Endothelial cell (in vitro differentiated cells): ENCODE measurements around the gene SEPTIN5. TPM values are rescaled to one million over a fixed set of nuclear protein-coding genes. Genes with fewer than 3 reads are reported as not detected.

Experiments
- DNase-seq: peaks from one replicate; pipeline ENCODE4 v3.0.0; 2021; ENCODE audit warnings: low spot score
- H3K27ac Mint-ChIP-seq: one replicate; pipeline ENCODE4 v1.8.0; 2021; ENCODE audit warnings: mixed read lengths, inconsistent platforms; ENCODE audit not compliant: unreplicated experiment
- H3K27me3 Mint-ChIP-seq: one replicate; pipeline ENCODE4 v1.8.0; 2021; ENCODE audit warnings: mild to moderate bottlenecking, moderate library complexity, mixed read lengths, inconsistent platforms; ENCODE audit not compliant: unreplicated experiment
- H3K36me3 Mint-ChIP-seq: one replicate; pipeline ENCODE4 v1.8.0; 2021; ENCODE audit warnings: mild to moderate bottlenecking, low read depth, mixed read lengths, inconsistent platforms; ENCODE audit not compliant: unreplicated experiment
- H3K4me1 Mint-ChIP-seq: one replicate; pipeline ENCODE4 v1.8.0; 2021; ENCODE audit warnings: mild to moderate bottlenecking, mixed read lengths, inconsistent platforms; ENCODE audit not compliant: unreplicated experiment
- H3K4me3 Mint-ChIP-seq: one replicate; pipeline ENCODE4 v1.8.0; 2021; ENCODE audit warnings: mild to moderate bottlenecking, mixed read lengths, inconsistent platforms; ENCODE audit not compliant: unreplicated experiment
- H3K9me3 Mint-ChIP-seq: one replicate; pipeline ENCODE4 v1.8.0; 2021; ENCODE audit warnings: mixed read lengths, inconsistent platforms; ENCODE audit not compliant: unreplicated experiment
- total RNA-seq: library from RNA; stranded (reverse); fragmentation: NEBNext Ultra II Directional; extraction: Animal tissue kit (Norgen Biotek cat#: 25700); gene quantifications from one replicate; pipeline ENCODE4 v1.2.1, GENCODE V29; 2021; ENCODE audit not compliant: unreplicated experiment
- TF ChIP-seq, protein P1 (sequence below): fragments of 200-600 bp; sonication (generic); IDR thresholded peaks from one replicate; pipeline ENCODE4 v1.5.0; 2021; ENCODE audit warnings: antibody characterized with exemption; ENCODE audit not compliant: unreplicated experiment

Gene SEPTIN5
- total RNA-seq, 1 donor from 2014 or later = 2.3 TPM

DNA sequence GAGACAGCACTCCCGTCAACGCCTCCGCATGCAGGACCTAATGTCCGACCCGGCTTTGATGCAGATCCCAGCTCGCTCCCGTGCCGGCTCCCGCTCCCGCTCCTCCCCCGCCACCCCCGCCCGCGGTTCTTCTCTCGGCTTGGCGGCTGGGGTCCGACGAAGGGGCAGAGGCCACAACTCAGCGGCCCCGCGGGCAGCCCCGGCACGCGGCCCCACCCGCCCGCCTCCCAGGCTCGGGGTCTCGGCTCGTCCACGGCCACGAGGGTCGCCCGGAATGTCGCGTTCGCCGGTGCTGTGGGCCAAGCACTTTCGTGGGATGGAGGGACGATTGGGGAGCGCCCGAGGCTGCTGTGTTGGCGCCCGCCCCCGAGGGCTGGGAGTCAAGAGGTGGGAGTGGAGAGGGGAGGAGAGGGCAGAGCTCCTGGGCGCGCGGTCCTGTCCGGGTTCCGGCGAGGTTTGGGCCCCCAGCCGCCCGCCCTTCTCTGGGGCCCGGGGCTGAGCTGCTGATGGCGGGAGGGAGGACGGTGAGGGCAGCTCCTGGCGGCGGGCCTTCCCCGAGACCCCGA is 40.9 kb downstream of the SEPTIN5 start:
- Mint-ChIP-seq H3K4me1 (peaks cover 19% of the 10 kb centered on the region), H3K9me3 (no peaks in the 10 kb centered on the region), H3K27ac (no peak overlapping the region), H3K27me3 (peaks cover 25% of the 10 kb centered on the region), H3K36me3 (peaks cover 4% of the 10 kb centered on the region), H3K4me3 (no peak overlapping the region)
- TF ChIP-seq, protein P1, sequence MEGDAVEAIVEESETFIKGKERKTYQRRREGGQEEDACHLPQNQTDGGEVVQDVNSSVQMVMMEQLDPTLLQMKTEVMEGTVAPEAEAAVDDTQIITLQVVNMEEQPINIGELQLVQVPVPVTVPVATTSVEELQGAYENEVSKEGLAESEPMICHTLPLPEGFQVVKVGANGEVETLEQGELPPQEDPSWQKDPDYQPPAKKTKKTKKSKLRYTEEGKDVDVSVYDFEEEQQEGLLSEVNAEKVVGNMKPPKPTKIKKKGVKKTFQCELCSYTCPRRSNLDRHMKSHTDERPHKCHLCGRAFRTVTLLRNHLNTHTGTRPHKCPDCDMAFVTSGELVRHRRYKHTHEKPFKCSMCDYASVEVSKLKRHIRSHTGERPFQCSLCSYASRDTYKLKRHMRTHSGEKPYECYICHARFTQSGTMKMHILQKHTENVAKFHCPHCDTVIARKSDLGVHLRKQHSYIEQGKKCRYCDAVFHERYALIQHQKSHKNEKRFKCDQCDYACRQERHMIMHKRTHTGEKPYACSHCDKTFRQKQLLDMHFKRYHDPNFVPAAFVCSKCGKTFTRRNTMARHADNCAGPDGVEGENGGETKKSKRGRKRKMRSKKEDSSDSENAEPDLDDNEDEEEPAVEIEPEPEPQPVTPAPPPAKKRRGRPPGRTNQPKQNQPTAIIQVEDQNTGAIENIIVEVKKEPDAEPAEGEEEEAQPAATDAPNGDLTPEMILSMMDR = no peak
- DNase-seq = no peak

DNA sequence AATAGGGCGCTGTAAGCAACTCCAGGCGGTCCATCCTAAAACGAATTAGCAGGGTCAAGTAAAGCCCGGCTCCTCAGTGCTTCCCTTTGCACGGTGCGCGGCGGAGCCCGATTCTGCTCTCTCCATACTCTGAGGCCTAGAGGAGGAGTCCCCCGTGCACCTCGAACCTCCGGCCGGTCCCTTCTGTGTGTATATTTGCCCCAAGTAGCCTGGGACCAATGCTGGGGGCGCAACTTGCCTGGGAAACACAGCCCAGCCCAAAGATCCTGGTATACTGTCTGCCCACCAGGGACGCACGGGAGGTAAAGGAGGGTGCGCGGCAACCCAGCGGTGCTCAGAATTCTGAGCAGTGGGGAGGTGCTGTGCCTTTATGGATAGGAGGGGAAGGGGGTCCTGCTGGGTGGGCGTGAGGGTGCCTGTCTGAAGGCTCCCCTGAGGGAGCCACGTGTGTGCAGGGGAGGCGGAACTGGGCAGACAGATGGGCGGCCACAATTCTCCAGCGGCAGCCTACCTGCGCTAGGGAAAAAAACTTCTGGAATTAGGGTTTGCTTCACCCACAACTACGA is 41.5 kb downstream of the SEPTIN5 start:
- TF ChIP-seq, protein P1 = no peak
- H3K27ac Mint-ChIP-seq = no peak overlapping the region
- peaks cover 26% of the 10 kb centered on the region for H3K27me3 Mint-ChIP-seq
- H3K36me3 Mint-ChIP-seq = peaks cover 6% of the 10 kb centered on the region
- no peak for DNase-seq
- peaks cover 20% of the 10 kb centered on the region for H3K4me1 Mint-ChIP-seq
- no peak overlapping the region for H3K4me3 Mint-ChIP-seq
- no peaks in the 10 kb centered on the region for H3K9me3 Mint-ChIP-seq

DNA sequence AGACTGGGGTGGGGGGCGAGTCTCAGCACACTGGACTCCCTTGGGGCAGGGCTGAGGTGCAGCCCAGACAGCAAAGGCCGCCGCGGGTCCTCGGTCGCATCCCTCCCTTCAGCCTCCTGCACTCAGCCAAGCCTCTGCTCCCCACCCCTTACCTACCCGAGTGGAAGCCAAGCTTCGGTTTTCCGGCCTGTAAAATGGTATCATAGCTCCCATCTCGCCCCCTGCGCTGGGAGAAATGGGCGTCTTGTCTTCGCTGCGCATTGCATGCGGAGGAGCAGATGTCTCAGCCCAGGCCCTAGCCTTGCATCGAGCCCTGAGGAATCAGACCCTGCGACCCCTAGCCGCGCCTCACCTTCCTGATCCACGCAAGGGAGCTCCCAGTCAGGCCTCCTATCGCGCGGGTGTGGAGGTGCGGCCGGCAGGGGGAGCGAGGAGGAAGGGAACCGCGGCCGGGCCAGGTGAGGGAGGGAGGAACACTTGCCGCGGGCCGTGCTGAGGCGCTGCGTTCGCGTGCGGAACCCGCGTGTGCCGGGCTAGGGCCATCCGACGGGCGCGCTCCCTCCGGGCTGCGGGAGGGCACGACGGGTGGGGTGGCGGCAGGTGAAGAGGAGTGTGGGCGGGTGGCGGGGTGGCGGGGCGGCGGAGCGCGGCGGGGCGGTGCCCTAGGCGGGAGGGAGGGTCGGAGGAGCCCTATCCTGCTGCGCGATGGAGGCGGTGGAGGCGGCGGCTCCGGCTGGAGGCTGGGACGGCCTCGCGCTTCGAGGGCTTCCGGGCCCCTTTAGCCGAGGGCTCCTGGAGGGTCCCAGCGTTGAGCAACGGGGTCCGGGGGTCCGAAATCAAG is 42.2 kb downstream of the SEPTIN5 start:
- H3K9me3 Mint-ChIP-seq = no peaks in the 10 kb centered on the region
- H3K27ac Mint-ChIP-seq = no peak overlapping the region
- H3K36me3 Mint-ChIP-seq = peaks cover 6% of the 10 kb centered on the region
- H3K4me3 Mint-ChIP-seq = no peak overlapping the region
- no peak for DNase-seq
- H3K4me1 Mint-ChIP-seq = peaks cover 21% of the 10 kb centered on the region
- TF ChIP-seq, protein P1 = peak; percentile 37
- H3K27me3 Mint-ChIP-seq = peaks cover 26% of the 10 kb centered on the region

DNA sequence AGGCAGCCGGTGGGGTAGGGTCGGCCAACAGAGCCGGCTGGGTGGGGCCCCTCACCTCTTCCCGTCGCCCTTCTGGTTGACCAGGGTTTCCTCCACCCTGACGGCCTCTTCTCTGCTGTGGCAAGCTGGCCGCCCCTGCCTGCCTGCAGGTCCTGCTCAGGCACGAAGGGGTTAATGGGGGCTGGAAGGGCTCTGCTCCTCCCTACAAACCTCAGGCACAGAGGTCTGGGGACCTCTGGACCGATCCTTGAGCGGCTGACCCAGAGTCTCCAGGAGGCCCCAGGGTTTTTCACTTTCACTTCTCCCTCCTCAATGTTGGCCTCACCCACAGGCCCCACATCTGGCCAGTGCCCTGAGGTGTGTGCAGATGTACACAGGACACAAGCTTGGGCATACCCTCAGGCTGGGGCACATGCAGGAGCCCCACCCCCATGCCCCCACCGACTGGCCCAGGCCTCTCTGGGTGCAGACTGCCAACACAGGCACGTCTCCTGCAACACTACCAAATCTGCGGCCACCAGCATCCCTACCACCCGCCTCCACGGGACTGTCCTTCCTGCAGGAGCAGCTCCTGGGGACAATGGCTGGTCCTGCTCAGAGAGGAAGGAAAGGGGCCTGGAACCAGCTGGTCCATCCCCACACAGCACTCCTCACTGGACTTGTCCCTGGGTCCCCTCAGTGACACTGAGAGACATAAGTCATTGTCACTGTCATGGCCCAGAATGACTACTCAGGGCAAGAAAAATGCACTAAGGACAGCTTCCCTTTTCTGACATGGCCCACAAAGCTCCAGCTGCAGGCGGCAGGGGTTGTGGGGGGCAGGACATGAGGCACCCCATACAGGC is 43.1 kb downstream of the SEPTIN5 start:
- Mint-ChIP-seq H3K4me1 (peaks cover 25% of the 10 kb centered on the region), H3K9me3 (no peaks in the 10 kb centered on the region), H3K27me3 (peaks cover 31% of the 10 kb centered on the region), H3K36me3 (peaks cover 6% of the 10 kb centered on the region), H3K27ac (no peak overlapping the region), H3K4me3 (no peak overlapping the region)
- TF ChIP-seq, protein P1 = no peak
- DNase-seq = no peak
